CD4-positive, alpha-beta T cell (primary cell): ENCODE measurements around the gene URI1. TPM values are rescaled to one million over a fixed set of nuclear protein-coding genes. Genes with fewer than 3 reads are reported as not detected.

Source experiments
- ATAC-seq: fragments of 200-7000 bp; cut with Tn5 transposase; one replicate; pipeline ENCODE4 v1.10.0; 2022; ENCODE audit warnings: mild to moderate bottlenecking; ENCODE audit not compliant: poor library complexity
- CTCF ChIA-PET: fragments of 350-600 bp; sonication (Branson Sonifier 250); formaldehyde crosslinking; loops from one replicate; lab custom pipeline; 2021; ENCODE audit warnings: antibody characterized with exemption, inconsistent platforms; lab: Charles Lee
- POLR2A ChIA-PET: fragments of 350-600 bp; sonication (Branson Sonifier 250); formaldehyde crosslinking; loops from one replicate; lab custom pipeline; 2021; ENCODE audit warnings: antibody characterized with exemption, inconsistent platforms; lab: Charles Lee
- DNase-seq, 14 experiments: peaks; one replicate each; pipeline ENCODE4 v3.0.0-alpha.2; 2013 to 2020; ENCODE audit warnings: mixed read lengths in 2 of 14
- H3K27ac ChIP-seq, 2 donors: one replicate each; pipeline versions ENCODE4 v1.5.1 to v1.7.0; 2013; ENCODE audit warnings: low read length in 2 of 2, low read depth in 1 of 2, mild to moderate bottlenecking in 1 of 2
- H3K27me3 ChIP-seq, 2 experiments: 1 replicate in 1 of 2; 2 replicates in 1 of 2; pipeline versions ENCODE4 v1.6.1 to v1.7.0; 2013; ENCODE audit warnings: low read length in 2 of 2, control low read depth in 1 of 2, mild to moderate bottlenecking in 1 of 2, moderate library complexity in 1 of 2; ENCODE audit not compliant: insufficient read depth in 2 of 2, control insufficient read depth in 1 of 2
- H3K36me3 ChIP-seq: one replicate; pipeline ENCODE4 v1.6.1; 2013; ENCODE audit warnings: low read length, control low read depth; ENCODE audit not compliant: insufficient read depth
- H3K4me1 ChIP-seq: one replicate; pipeline ENCODE4 v1.6.1; 2013; ENCODE audit warnings: low read length, control low read depth; ENCODE audit not compliant: insufficient read depth
- H3K4me3 ChIP-seq: one replicate; pipeline ENCODE4 v1.5.1; 2013; ENCODE audit warnings: mild to moderate bottlenecking, low read length, moderate library complexity
- H3K9me3 ChIP-seq, 2 experiments: 1 replicate in 1 of 2; 2 replicates in 1 of 2; pipeline versions ENCODE4 v1.6.1 to v1.7.0; 2013; ENCODE audit warnings: low read length in 2 of 2, mild to moderate bottlenecking in 2 of 2, control low read depth in 1 of 2, moderate library complexity in 1 of 2; ENCODE audit not compliant: control insufficient read depth in 1 of 2, insufficient read depth in 1 of 2
- H3K27ac Mint-ChIP-seq: one replicate; pipeline ENCODE4 v1.8.0; 2020; ENCODE audit warnings: mixed read lengths
- H3K27me3 Mint-ChIP-seq: one replicate; pipeline ENCODE4 v1.8.0; 2021; ENCODE audit warnings: mixed read lengths
- H3K36me3 Mint-ChIP-seq: one replicate; pipeline ENCODE4 v1.8.0; 2021; ENCODE audit warnings: low read depth, mixed read lengths
- H3K4me1 Mint-ChIP-seq: one replicate; pipeline ENCODE4 v1.8.0; 2021; ENCODE audit warnings: low read depth, mixed read lengths
- H3K4me3 Mint-ChIP-seq: one replicate; pipeline ENCODE4 v1.8.0; 2020; ENCODE audit warnings: mild to moderate bottlenecking, mixed read lengths
- H3K9me3 Mint-ChIP-seq: one replicate; pipeline ENCODE4 v1.8.0; 2020; ENCODE audit warnings: mixed read lengths
- intact Hi-C, 2 experiments: fragments of 100-400 bp; cut with DNase I in 1 of 2; cut with micrococcal nuclease in 1 of 2; formaldehyde crosslinking; loops; one replicate each; pipeline versions ENCODE4 v1.15.1 to v1.9.0; 2023 to 2025; cut with DNase I, micrococcal nuclease
- total RNA-seq, 174 experiments: library from RNA in 2 of 174; stranded (reverse) in 2 of 174; gene quantifications; one replicate each; pipeline ENCODE4 v1.2.3 and lab custom pipeline; 2021 to 2026
- TF ChIP-seq, protein P1 (sequence below): fragments of 200-600 bp; IDR thresholded peaks from one replicate; pipeline ENCODE4 v1.8.0; 2022; ENCODE audit warnings: antibody characterized with exemption, mild to moderate bottlenecking

URI1 gene
- total RNA-seq, 2 experiments from 2014 or later, result 50.9 to 63.6 TPM

GRCh38 chr19:29971002-29971401 is 29.0 kb downstream of the URI1 start:
- Mint-ChIP-seq H3K4me3 (no peak overlapping the region), H3K36me3 (no peaks in the 10 kb centered on the region), H3K4me1 (peaks cover 82% of the 10 kb centered on the region), H3K27me3 (no peaks in the 10 kb centered on the region), H3K9me3 (no peaks in the 10 kb centered on the region), H3K27ac (no peak overlapping the region)
- no peaks in the 10 kb centered on the region for H3K27me3 ChIP-seq
- H3K4me3 ChIP-seq, result no peak overlapping the region
- TF ChIP-seq, protein P1, sequence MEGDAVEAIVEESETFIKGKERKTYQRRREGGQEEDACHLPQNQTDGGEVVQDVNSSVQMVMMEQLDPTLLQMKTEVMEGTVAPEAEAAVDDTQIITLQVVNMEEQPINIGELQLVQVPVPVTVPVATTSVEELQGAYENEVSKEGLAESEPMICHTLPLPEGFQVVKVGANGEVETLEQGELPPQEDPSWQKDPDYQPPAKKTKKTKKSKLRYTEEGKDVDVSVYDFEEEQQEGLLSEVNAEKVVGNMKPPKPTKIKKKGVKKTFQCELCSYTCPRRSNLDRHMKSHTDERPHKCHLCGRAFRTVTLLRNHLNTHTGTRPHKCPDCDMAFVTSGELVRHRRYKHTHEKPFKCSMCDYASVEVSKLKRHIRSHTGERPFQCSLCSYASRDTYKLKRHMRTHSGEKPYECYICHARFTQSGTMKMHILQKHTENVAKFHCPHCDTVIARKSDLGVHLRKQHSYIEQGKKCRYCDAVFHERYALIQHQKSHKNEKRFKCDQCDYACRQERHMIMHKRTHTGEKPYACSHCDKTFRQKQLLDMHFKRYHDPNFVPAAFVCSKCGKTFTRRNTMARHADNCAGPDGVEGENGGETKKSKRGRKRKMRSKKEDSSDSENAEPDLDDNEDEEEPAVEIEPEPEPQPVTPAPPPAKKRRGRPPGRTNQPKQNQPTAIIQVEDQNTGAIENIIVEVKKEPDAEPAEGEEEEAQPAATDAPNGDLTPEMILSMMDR, result no peak
- peaks cover 7% of the 10 kb centered on the region for H3K4me1 ChIP-seq
- intact Hi-C loops, result no loop called here
- no peaks in the 10 kb centered on the region for H3K9me3 ChIP-seq
- ATAC-seq, result no peak
- ChIA-PET CTCF (interaction anchor here (1.1 kb wide), 1 partner anchor 25 kb away, joined by 3 read pairs; no protein-coding TSS in a partner anchor), POLR2A (interaction anchor here (0.9 to 1.0 kb wide), 2 partner anchors 11 to 29 kb away, joined by 4 to 9 read pairs; no protein-coding TSS in a partner anchor)
- H3K27ac ChIP-seq, result no peak overlapping the region
- H3K36me3 ChIP-seq, result no peaks in the 10 kb centered on the region
- no peak for DNase-seq

GRCh38 chr19:29971648-29972047 is 29.6 kb downstream of the URI1 start:
- Histone ChIP-seq H3K36me3 (no peaks in the 10 kb centered on the region), H3K4me3 (no peak overlapping the region), H3K27ac (no peak overlapping the region), H3K4me1 (peaks cover 8% of the 10 kb centered on the region), H3K27me3 (no peaks in the 10 kb centered on the region), H3K9me3 (no peaks in the 10 kb centered on the region)
- no peaks in the 10 kb centered on the region for H3K9me3 Mint-ChIP-seq
- CTCF ChIA-PET, result interaction anchor here (1.1 kb wide), 1 partner anchor 25 kb away, joined by 3 read pairs; no protein-coding TSS in a partner anchor
- DNase-seq, result no peak
- no peaks in the 10 kb centered on the region for H3K27me3 Mint-ChIP-seq
- H3K36me3 Mint-ChIP-seq, result peaks cover 5% of the 10 kb centered on the region
- POLR2A ChIA-PET, result interaction anchor here (0.9 kb wide), 1 partner anchor 11 kb away, joined by 4 read pairs; no protein-coding TSS in a partner anchor
- H3K27ac Mint-ChIP-seq, result no peak overlapping the region
- intact Hi-C loops, result no loop called here
- TF ChIP-seq, protein P1, result no peak
- no peak for ATAC-seq
- peaks cover 82% of the 10 kb centered on the region for H3K4me1 Mint-ChIP-seq
- H3K4me3 Mint-ChIP-seq, result no peak overlapping the region

DNA sequence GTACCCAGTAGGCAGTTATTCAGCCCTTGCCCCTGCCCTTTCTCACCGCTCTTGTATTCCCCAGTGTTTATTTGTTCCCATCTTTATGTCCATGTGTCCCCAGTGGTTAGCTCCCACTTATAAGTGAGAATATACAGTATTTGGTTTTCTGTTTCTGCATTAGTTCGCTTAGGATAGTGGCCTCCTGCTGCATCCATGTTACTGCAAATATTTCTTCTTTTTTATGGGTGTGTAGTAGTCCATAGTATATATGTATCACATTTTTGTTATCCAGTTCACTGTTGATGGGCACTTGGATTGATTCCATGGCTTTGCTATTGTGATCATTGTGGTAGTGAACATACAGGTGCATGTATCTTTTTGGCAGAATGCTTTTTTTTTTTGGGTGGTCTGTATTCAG is 32.7 kb downstream of the URI1 start:
- ATAC-seq, result no peak
- Histone ChIP-seq H3K4me1 (peaks cover 8% of the 10 kb centered on the region), H3K9me3 (no peaks in the 10 kb centered on the region), H3K36me3 (no peaks in the 10 kb centered on the region), H3K27ac (no peak overlapping the region), H3K4me3 (no peak overlapping the region), H3K27me3 (no peaks in the 10 kb centered on the region)
- H3K4me1 Mint-ChIP-seq, result peaks cover 83% of the 10 kb centered on the region
- no peaks in the 10 kb centered on the region for H3K9me3 Mint-ChIP-seq
- intact Hi-C loops, result no loop called here
- no peak for DNase-seq
- peaks cover 5% of the 10 kb centered on the region for H3K36me3 Mint-ChIP-seq
- H3K4me3 Mint-ChIP-seq, result no peak overlapping the region
- TF ChIP-seq, protein P1, result no peak
- H3K27ac Mint-ChIP-seq, result no peak overlapping the region
- POLR2A ChIA-PET, result no interaction called here
- no peaks in the 10 kb centered on the region for H3K27me3 Mint-ChIP-seq
- CTCF ChIA-PET, result no interaction called here
